ENCODE measurements around the gene ATXN3L.
"Not testable (repeated sequence)": the region's sequence is repeated elsewhere in the genome, so short reads cannot be mapped to it uniquely, and the experiment has no call there.

ATXN3L gene

GRCh38 chrX:13305108-13305507, 14.7 kb downstream of the ATXN3L start:
- no peak for DNase-seq (ENCODE audit: low spot score)

- DNase-seq (ENCODE audit: low spot score) = no peak
Observed at GRCh38 chrX:13304052-13304451, 15.8 kb downstream of the ATXN3L start.

GRCh38 chrX:13303248-13303647, 16.6 kb downstream of the ATXN3L start:
- DNase-seq (ENCODE audit: low spot score) = not testable (repeated sequence)

GRCh38 chrX:13298836-13299235, 21.0 kb downstream of the ATXN3L start:
- DNase-seq (ENCODE audit: low spot score) = no peak

GRCh38 chrX:13295841-13296240, 24.0 kb downstream of the ATXN3L start:
- no peak for DNase-seq (ENCODE audit: low spot score)

- no peak for DNase-seq (ENCODE audit: low spot score)
Observed at GRCh38 chrX:13293700-13294099, 26.2 kb downstream of the ATXN3L start.

GRCh38 chrX:13290891-13291614, 28.8 kb downstream of the ATXN3L start:
- DNase-seq (ENCODE audit: low spot score) = no peak

- DNase-seq (ENCODE audit: low spot score) = no peak
Observed at GRCh38 chrX:13288671-13289070, 31.2 kb downstream of the ATXN3L start.

- peak; percentile 24 for DNase-seq (ENCODE audit: low spot score)
Observed at GRCh38 chrX:13287816-13288215, 32.0 kb downstream of the ATXN3L start.

GRCh38 chrX:13285693-13286092, 34.2 kb downstream of the ATXN3L start:
- no peak for DNase-seq (ENCODE audit: low spot score)

- no peak for DNase-seq (ENCODE audit: low spot score)
Observed at GRCh38 chrX:13285229-13285628, 34.6 kb downstream of the ATXN3L start.

GRCh38 chrX:13284570-13284969, 35.3 kb downstream of the ATXN3L start:
- DNase-seq (ENCODE audit: low spot score) = no peak

- DNase-seq (ENCODE audit: low spot score) = peak; percentile 66
Observed at GRCh38 chrX:13283950-13284546, 35.8 kb downstream of the ATXN3L start.

GRCh38 chrX:13283512-13283911, 36.3 kb downstream of the ATXN3L start:
- DNase-seq (ENCODE audit: low spot score) = no peak

GRCh38 chrX:13281289-13281688, 38.6 kb downstream of the ATXN3L start:
- no peak for DNase-seq (ENCODE audit: low spot score)

GRCh38 chrX:13279279-13280018, 40.4 kb downstream of the ATXN3L start:
- DNase-seq (ENCODE audit: low spot score) = no peak

- DNase-seq (ENCODE audit: low spot score) = no peak
Observed at GRCh38 chrX:13277539-13277938, 42.3 kb downstream of the ATXN3L start.

- DNase-seq (ENCODE audit: low spot score) = no peak
Observed at GRCh38 chrX:13276991-13277390, 42.9 kb downstream of the ATXN3L start.

- DNase-seq (ENCODE audit: low spot score) = no peak
Observed at GRCh38 chrX:13275031-13275430, 44.8 kb downstream of the ATXN3L start.

GRCh38 chrX:13272426-13272825, 47.4 kb downstream of the ATXN3L start:
- DNase-seq (ENCODE audit: low spot score) = no peak

- no peak for DNase-seq (ENCODE audit: low spot score)
Observed at GRCh38 chrX:13271511-13271910, 48.3 kb downstream of the ATXN3L start.

- no peak for DNase-seq (ENCODE audit: low spot score)
Observed at GRCh38 chrX:13270360-13270759, 49.5 kb downstream of the ATXN3L start.

GRCh38 chrX:13268874-13269273, 51.0 kb downstream of the ATXN3L start:
- no peak for DNase-seq (ENCODE audit: low spot score)
